CD4-positive, alpha-beta T cell treated with Interferon alpha-2 for 1 hour (primary cell): ENCODE measurements around the gene ABLIM2.

Experiments used
- DNase-seq, 2 donors: peaks; one replicate each; pipeline ENCODE4 v3.0.0-alpha.2; 2020 to 2022

The ABLIM2 gene

DNA sequence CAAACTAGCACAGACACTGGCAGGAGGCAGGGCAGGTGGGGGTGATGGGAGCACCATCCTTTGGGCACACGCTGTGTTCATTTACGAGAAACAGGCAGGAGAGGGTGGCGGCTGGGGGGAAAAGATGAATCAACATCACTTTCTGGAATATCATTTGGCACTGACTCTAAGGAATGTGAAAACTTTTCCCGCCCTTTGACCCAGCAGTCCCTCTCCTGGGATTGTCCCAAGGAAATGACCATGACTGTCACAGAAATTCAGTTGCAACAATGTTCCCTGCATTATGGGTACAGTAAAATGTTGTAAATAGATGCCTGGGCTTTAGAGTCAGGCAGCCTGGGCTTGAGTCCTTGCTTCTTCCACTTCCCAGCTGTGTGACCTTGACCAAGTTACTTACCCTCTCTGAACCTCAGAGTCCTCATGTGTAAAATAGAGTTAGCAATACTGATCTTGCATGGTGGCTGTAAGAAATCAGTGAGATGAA lies 58.6 kb downstream of the ABLIM2 start:
- DNase-seq, result no peak

DNA sequence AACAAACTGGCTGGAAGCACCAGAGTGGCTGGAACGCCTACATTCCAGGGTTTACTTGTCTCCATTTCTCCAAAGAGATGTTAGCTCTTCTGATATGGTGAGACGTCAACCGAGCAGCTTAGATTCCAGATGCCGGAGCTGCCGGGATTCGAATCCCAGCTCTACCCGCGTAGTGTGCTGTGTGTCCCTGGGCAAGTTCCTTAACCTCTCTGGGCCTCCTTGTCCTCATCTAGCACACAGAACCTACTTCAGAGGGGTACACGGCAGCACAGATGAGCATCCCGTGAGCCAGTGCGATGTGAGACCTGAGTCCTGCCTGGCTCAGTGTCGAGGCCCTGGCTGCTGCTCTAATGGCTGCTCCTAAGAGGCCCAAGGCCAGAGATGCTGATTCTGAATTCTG lies 60.1 kb downstream of the ABLIM2 start:
- DNase-seq, result no peak

GRCh38 chr4:8097721-8098345 lies 60.8 kb downstream of the ABLIM2 start:
- no peak for DNase-seq

- no peak for DNase-seq
Measured at GRCh38 chr4:8097141-8097541, 61.5 kb downstream of the ABLIM2 start.

- DNase-seq, result no peak
Measured at GRCh38 chr4:8096690-8097061, 61.9 kb downstream of the ABLIM2 start.

- no peak for DNase-seq
Measured at GRCh38 chr4:8095956-8096689, 62.5 kb downstream of the ABLIM2 start.

- DNase-seq, result no peak
Measured at GRCh38 chr4:8093587-8094274, 64.9 kb downstream of the ABLIM2 start.

DNA sequence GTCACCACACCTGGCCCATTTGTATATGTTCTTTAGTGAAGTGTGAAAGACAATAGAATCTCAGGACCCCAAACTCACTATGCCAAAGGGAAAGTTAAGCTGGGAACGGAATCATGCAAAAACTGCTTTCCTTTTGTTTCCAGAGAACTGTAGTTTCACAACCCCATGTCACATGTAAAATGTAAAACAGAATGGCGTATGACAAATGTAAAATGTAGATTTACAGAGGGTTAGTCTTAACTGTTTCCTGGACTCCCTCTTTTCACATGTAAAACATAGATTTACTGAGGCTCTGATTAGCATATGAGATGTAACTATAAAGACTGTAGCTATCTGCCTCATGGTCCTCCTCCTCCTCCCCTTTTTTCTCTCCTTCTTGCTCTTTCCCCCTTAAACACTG lies 66.3 kb downstream of the ABLIM2 start:
- no peak for DNase-seq

DNA sequence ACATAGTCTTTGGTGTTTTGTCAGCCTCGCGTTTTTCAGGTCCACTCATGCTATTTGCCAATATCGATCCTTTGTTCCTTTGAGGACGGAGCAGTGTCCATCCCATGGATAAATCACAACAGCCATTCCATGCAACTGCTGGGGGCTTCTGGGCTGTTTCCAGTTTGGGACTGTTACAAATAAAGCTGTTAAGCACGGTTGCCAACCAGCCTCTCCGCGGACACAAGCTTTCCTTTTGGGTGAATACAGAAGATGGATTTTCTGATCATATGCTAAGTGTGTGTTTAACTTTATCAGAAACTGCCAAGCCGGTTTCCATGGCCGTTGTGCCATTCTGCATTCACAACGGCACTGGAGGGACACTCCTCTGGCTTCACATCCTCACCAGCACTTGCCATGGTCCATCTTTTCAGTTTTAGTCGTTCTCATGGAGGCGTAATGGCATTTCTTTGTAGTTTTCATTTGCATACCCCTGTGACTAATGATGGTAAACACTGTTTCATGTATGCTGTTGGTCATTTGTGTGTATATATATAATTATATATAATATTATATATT lies 67.8 kb downstream of the ABLIM2 start:
- no peak for DNase-seq

GRCh38 chr4:8090312-8090711 lies 68.3 kb downstream of the ABLIM2 start:
- DNase-seq, result no peak

DNA sequence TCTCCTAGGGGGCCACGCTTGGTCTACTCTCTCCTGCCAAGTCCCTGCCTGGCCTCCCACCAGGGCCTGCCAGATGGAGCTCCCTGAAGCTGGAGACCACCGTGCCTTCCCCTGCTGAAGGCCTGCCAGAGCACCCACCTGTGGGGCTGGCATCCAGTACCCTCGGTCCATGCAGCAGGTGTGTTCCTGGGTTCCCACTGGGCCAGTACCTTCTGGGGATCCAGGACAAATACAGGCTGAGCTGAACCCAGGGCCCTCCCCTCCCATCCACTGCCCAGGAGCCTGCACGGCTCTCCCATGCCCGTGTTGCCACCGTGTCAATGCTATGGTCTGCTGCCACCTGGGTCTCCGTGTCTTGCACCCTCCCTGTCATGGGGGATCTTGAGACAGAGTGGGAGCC lies 68.8 kb downstream of the ABLIM2 start:
- no peak for DNase-seq

- DNase-seq, result no peak
Measured at GRCh38 chr4:8088966-8089491, 69.6 kb downstream of the ABLIM2 start.

- DNase-seq, result no peak
Measured at GRCh38 chr4:8087921-8088495, 70.6 kb downstream of the ABLIM2 start.

DNA sequence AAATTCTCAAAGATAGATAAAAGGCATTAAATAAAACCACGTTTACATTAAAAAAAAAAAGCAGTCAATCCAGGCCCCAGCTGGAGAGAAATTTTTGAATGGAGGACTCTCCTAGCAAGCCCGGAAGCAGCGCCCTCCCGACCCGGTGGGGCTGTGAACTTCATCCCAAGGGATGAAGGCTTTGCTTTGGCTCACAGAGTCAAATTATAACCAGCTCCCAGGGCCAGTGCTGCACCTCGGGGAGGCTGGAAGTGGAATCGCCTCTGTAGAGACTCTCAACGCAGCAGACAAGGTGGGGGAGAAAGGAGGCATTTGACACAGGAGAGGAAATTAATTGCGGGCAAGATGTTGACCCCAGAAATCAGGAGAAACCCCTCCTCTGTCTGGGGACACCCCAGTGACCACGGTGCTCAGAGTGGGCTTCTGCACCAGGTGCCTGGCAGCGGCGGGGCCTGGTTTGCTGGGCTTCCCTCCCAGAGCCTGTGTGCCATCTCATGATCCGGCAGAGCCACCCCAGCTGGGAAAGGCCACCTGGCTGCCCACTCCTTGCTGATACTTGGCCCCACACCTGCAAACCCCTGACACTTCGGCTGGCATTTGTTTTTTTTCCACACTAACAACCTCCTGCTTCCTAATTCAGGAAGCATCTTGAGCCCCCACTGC lies 71.7 kb downstream of the ABLIM2 start:
- DNase-seq, result no peak

DNA sequence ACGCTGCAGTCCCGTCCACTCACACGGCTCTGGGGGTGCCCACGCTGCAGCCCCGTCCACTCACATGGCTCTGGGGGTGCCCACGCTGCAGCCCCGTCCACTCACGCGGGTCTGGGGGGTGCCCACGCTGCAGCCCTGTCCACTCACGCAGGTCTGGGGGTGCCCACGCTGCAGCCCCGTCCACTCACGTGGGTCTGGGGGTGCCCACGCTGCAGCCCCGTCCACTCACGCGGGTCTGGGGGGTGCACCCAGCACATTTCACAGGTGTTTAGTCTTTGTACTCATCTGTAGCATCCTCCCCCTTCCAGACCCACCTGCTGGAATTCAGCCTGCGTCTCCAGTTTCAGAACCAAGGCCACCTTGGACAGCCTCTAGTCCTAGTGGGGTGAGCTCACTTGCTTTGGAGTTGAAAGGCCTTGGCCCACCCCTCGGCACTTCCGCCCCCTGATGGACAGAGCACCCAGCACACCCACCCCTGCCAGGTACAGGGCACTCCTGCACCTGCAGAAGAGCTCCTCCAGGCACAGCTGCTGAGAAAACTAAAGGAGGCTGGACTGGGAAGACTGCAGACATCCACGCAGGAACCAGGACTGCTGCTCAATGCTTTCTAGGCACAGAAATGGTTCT lies 73.0 kb downstream of the ABLIM2 start:
- no peak for DNase-seq

DNA sequence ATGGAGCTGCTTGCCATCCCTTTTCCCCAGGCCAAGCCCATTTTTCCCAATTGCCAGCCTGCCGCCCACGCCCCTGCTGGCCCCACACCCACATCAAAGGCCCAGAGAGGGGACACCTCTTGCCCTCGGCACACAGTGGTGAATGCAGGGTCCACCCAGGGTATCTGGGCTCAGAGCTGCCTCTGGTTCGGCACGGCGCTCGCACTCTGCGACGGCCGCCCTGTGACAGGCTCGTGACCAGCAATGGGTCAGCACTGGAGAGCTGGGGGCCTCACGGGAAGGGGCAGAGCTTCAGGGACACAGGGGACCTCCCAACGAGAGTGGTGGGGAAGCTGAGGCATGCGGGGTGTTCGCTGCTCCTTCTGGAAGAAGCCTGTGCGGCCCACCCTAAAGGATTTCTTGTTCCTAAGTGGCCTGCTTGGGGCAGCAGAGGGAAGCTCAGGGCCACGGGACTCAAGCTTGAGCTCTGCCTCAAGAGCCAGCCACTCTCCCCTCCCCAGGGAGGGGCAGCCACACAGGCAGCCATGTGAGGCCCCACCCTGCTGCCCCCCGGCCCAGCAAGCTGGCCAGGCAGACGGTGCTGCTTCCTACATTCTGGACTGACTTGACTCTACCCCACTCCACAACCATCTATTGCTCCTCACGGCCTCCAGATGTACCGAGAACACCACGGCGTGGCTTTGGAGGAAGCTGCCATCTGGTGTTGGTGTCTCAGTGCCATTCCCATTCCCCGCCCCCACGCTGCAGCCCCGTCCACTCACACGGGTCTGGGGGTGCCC lies 73.7 kb downstream of the ABLIM2 start:
- no peak for DNase-seq

GRCh38 chr4:8084031-8084660 lies 74.5 kb downstream of the ABLIM2 start:
- DNase-seq, result no peak

DNA sequence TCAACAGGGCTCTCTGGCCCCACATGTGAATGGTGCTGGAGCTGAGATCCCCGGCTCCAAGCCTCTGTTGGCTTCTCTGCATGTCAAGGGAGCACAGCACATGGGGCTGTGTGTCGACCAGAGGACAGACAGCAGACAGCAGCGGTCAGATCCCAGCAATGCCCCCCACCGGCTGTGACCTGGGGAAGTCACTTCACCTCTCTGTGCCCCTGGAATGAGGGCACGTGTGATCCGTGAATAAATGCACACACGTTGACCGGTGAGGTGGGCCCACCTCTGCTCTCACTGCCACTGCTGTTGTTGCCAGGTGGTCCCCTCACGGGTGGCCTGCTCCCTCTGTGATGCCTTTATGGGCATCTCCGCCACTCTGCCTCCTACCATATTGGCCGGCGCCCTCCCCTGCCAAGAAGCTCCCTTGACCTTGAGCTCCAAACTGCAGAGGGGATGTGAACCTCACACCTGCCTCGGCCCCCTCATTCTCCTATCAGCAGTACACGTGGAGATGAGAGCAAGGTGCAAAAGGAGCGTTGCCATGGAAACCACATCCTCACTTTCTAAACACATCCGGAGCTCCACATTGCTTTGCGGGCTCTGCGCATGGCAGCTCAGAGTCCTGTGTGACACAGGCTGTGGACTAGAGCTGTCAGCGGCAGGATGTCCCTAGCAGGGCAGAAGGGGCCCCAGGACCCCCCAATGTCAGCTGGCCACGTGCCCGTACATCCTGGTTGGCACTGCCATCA lies 75.4 kb downstream of the ABLIM2 start:
- no peak for DNase-seq

DNA sequence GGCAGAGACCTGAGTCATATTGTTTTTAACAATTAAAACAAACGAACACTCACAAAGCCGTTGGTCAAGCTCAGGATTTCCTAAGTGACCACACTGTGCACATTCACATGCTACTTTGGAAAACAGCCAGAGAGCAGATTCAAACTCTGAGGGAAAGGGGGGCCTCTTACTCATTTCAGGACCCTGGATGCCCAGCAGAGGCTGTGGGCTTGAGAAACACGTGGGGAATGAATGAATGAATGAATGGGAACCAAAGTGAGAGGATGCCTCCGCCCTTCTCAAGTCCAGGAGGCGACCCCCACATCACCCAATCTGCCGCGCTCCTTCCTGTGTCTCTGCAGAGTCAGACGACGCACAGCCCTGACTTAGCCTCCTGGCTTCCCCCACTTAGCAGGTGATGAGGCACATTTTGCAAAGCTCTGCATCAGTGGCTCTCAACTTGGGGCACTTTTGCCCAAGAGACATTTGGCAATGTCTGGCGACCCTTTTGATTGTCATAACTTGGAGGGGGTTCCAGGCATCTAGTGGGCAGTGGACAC lies 76.0 kb downstream of the ABLIM2 start:
- DNase-seq, result no peak
